Keratinocyte (primary cell): Measurements from ENCODE around the gene CACNA1C. TPM values are rescaled to one million over a fixed set of nuclear protein-coding genes. Genes with fewer than 3 reads are reported as not detected.

Source experiments
- DNase-seq: peaks from one replicate; pipeline ENCODE4 v3.0.0-alpha.2; 2011; ENCODE audit warnings: low read depth, missing footprints, low spot score
- FAIRE-seq: peaks from 2 replicates; lab custom pipeline; 2011; peaks lifted over from hg19 to GRCh38; lab: Jason Lieb, UNC
- H2AFZ ChIP-seq: 2 replicates; pipeline ENCODE4 v1.6.0; 2012; ENCODE audit warnings: low read length, control low read depth, inconsistent platforms; ENCODE audit not compliant: control insufficient read depth
- H3K27ac ChIP-seq: 2 replicates; pipeline ENCODE4 v1.5.1; 2011; ENCODE audit warnings: low read length; ENCODE audit not compliant: control insufficient read depth, insufficient read depth
- H3K27me3 ChIP-seq: 3 replicates; pipeline ENCODE4 v1.6.0; 2011; ENCODE audit warnings: low read length; ENCODE audit not compliant: control insufficient read depth, insufficient read depth; ENCODE audit errors: extremely low read depth
- H3K36me3 ChIP-seq, 2 experiments: 2 replicates in 1 of 2; 3 replicates in 1 of 2; pipeline ENCODE4 v1.5.1; 2011; ENCODE audit warnings: low read length in 2 of 2, mild to moderate bottlenecking in 1 of 2; ENCODE audit not compliant: control insufficient read depth in 2 of 2, insufficient read depth in 2 of 2; ENCODE audit errors: extremely low read depth in 1 of 2
- H3K4me1 ChIP-seq: 3 replicates; pipeline ENCODE4 v1.5.1; 2011; ENCODE audit warnings: low read length; ENCODE audit not compliant: control insufficient read depth, insufficient read depth; ENCODE audit errors: extremely low read depth
- H3K4me2 ChIP-seq: 3 replicates; pipeline ENCODE4 v1.6.0; 2011; ENCODE audit warnings: low read depth, low read length; ENCODE audit not compliant: control insufficient read depth, insufficient read depth; ENCODE audit errors: extremely low read depth
- H3K4me3 ChIP-seq, 3 experiments: fragments of 200-600 bp in 1 of 3; sonication (generic) in 1 of 3; 2 replicates in 2 of 3; 3 replicates in 1 of 3; pipeline ENCODE4 v1.5.1; 2011 to 2016; ENCODE audit warnings: low read length in 3 of 3, mild to moderate bottlenecking in 3 of 3, control low read depth in 2 of 3, inconsistent platforms in 1 of 3, low read depth in 1 of 3, mixed read lengths in 1 of 3, mixed run types in 1 of 3, moderate library complexity in 1 of 3; ENCODE audit not compliant: control insufficient read depth in 2 of 3, insufficient read depth in 2 of 3; ENCODE audit errors: extremely low read depth in 1 of 3
- H3K79me2 ChIP-seq: 2 replicates; pipeline ENCODE4 v1.6.0; 2012; ENCODE audit warnings: low read length; ENCODE audit not compliant: control insufficient read depth, insufficient read depth
- H3K9ac ChIP-seq: 3 replicates; pipeline ENCODE4 v1.6.0; 2011; ENCODE audit warnings: low read length; ENCODE audit not compliant: control insufficient read depth, insufficient read depth; ENCODE audit errors: extremely low read depth
- H3K9me1 ChIP-seq: 3 replicates; pipeline ENCODE4 v1.6.0; 2011; ENCODE audit warnings: low read length; ENCODE audit not compliant: control insufficient read depth, insufficient read depth; ENCODE audit errors: extremely low read depth
- H3K9me3 ChIP-seq: 2 replicates; pipeline ENCODE4 v1.5.1; 2012; ENCODE audit warnings: low read depth, low read length; ENCODE audit not compliant: control insufficient read depth
- H4K20me1 ChIP-seq: 3 replicates; pipeline ENCODE4 v1.6.0; 2011; ENCODE audit warnings: low read length; ENCODE audit not compliant: control insufficient read depth, insufficient read depth; ENCODE audit errors: extremely low read depth
- EZH2 ChIP-seq: IDR thresholded peaks from one replicate; pipeline ENCODE4 v1.6.1; 2012; ENCODE audit warnings: inconsistent platforms, mild to moderate bottlenecking, low read length, moderate library complexity
- dilution Hi-C: fragments of 300-500 bp; cut with MboI; formaldehyde crosslinking; loops from one replicate; pipeline ENCODE4 v1.7.0; 2020; ENCODE audit warnings: low sequenced_read_pairs; ENCODE audit not compliant: extremely low pct_ligation_motif_present
- polyA plus RNA-seq, 5 experiments: library from polyadenylated mRNA; depleted of rRNA in 3 of 5; stranded (reverse) in 3 of 5; stranded (forward) in 1 of 5; unstranded in 1 of 5; fragments of >200 nt; gene quantifications; 1 replicate in 1 of 5; 2 replicates in 3 of 5; 3 replicates in 1 of 5; pipeline versions ENCODE4 v1.2.1 to v1.2.3, GENCODE V29; 2011 to 2012; ENCODE audit warnings: missing spikeins in 2 of 5, low read depth in 1 of 5, low replicate concordance in 1 of 5
- TF ChIP-seq, protein P1 (sequence below), 3 experiments: IDR thresholded peaks in 1 of 3; conservative IDR thresholded peaks in 1 of 3; optimal IDR thresholded peaks in 1 of 3; 2 replicates in 2 of 3; 3 replicates in 1 of 3; pipeline versions ENCODE3 to v1.5.1; 2011; ENCODE audit warnings: low read length in 3 of 3, mild to moderate bottlenecking in 3 of 3, moderate library complexity in 2 of 3, control low read depth in 1 of 3, inconsistent platforms in 1 of 3; ENCODE audit not compliant: insufficient read depth in 2 of 3; ENCODE audit errors: extremely low read depth in 1 of 3

The CACNA1C gene
- polyA plus RNA-seq, 1 donor (not counting 4 experiments of a cell fraction or from before 2014, with no cell fraction given) = not detected

GRCh38 chr12:2548081-2548480, 495.3 kb downstream of the CACNA1C start:
- H2AFZ ChIP-seq = no peak overlapping the region
- H3K79me2 ChIP-seq = no peaks in the 10 kb centered on the region

DNA sequence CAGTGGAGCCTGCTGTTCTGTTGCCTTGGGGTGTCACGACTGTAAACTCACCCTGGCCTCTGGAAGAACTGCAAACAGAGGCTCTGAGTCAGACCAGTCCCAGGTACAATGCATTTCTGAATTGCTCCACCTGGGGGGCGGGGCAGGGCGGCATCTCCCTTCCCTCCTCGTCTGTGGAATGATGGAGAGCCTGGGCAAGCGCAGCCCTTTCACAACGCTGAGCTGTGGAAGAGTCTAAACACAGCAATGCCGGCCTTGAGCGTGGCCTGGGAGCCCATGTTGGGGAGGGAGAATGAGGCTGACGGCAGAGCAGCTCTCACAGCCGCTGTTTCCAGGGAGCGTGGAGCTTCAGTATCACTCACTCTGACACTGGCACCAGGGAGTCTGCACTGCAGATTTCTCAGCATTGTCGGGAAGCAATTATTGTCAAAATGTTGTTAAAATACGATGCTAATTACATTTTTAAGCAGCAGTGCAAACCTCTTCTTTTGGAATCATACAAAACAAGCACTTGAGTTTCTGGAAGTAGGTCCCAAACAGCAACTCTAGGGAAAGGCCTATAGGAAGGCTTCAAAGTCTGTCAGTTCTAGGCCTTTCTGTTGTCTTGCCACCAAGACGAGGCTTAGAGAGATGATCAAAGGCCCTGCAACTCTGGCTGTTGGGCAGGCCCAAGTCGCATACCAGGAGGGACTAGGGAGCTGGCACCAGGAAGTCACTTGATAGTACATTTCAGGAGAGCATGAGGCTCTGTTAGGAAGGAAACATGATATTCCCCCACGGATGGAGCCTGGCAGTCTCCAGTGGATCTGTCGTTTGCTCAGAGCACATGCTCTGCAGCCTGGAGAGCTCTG, 498.0 kb downstream of the CACNA1C start:
- Histone ChIP-seq H2AFZ (no peak overlapping the region), H3K4me1 (no peaks in the 10 kb centered on the region)

More at GRCh38 chr12:2548081-2548480, 495.3 kb downstream of the CACNA1C start:
- Histone ChIP-seq H3K4me2 (no peak overlapping the region), H3K27ac (no peak overlapping the region), H3K9ac (no peak overlapping the region), H3K27me3 (no peaks in the 10 kb centered on the region), H4K20me1 (no peaks in the 10 kb centered on the region), H3K9me3 (no peaks in the 10 kb centered on the region), H3K4me1 (no peaks in the 10 kb centered on the region), H3K4me3 (no peak overlapping the region), H3K9me1 (no peaks in the 10 kb centered on the region), H3K36me3 (no peaks in the 10 kb centered on the region)
- TF ChIP-seq, protein P1, sequence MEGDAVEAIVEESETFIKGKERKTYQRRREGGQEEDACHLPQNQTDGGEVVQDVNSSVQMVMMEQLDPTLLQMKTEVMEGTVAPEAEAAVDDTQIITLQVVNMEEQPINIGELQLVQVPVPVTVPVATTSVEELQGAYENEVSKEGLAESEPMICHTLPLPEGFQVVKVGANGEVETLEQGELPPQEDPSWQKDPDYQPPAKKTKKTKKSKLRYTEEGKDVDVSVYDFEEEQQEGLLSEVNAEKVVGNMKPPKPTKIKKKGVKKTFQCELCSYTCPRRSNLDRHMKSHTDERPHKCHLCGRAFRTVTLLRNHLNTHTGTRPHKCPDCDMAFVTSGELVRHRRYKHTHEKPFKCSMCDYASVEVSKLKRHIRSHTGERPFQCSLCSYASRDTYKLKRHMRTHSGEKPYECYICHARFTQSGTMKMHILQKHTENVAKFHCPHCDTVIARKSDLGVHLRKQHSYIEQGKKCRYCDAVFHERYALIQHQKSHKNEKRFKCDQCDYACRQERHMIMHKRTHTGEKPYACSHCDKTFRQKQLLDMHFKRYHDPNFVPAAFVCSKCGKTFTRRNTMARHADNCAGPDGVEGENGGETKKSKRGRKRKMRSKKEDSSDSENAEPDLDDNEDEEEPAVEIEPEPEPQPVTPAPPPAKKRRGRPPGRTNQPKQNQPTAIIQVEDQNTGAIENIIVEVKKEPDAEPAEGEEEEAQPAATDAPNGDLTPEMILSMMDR (optimal IDR thresholded peaks at IDR 0.05 in 1 of 3, IDR thresholded peaks at IDR 0.05 in 1 of 3, conservative IDR thresholded peaks at IDR 0.05 in 1 of 3; ENCODE audit: extremely low read depth in 1 of 3, insufficient read depth in 2 of 3, low read length in 3 of 3) = no peak
- TF ChIP-seq EZH2 = no peak
- DNase-seq (no peak), FAIRE-seq (no peak)
- dilution Hi-C loops = no loop called here

More for the DNA sequence above, 498.0 kb downstream of the CACNA1C start:
- Histone ChIP-seq H3K79me2 (no peaks in the 10 kb centered on the region), H3K27ac (no peak overlapping the region), H4K20me1 (no peaks in the 10 kb centered on the region), H3K4me3 (no peak overlapping the region), H3K36me3 (no peaks in the 10 kb centered on the region), H3K4me2 (no peak overlapping the region), H3K27me3 (no peaks in the 10 kb centered on the region), H3K9me3 (no peaks in the 10 kb centered on the region), H3K9ac (no peak overlapping the region), H3K9me1 (no peaks in the 10 kb centered on the region)
- DNase-seq (no peak), FAIRE-seq (no peak)
- dilution Hi-C loops = no loop called here
- TF ChIP-seq, protein P1 (optimal IDR thresholded peaks at IDR 0.05 in 1 of 3, IDR thresholded peaks at IDR 0.05 in 1 of 3, conservative IDR thresholded peaks at IDR 0.05 in 1 of 3; ENCODE audit: extremely low read depth in 1 of 3, insufficient read depth in 2 of 3, low read length in 3 of 3) = no peak
- TF ChIP-seq EZH2 = no peak
